ENCODE measurements around the gene NPAS3. TPM values are rescaled to one million over a fixed set of nuclear protein-coding genes. Genes with fewer than 3 reads are reported as not detected.

Gene NPAS3
- total RNA-seq, 1 experiment from 2014 or later, result 15.6 TPM

DNA sequence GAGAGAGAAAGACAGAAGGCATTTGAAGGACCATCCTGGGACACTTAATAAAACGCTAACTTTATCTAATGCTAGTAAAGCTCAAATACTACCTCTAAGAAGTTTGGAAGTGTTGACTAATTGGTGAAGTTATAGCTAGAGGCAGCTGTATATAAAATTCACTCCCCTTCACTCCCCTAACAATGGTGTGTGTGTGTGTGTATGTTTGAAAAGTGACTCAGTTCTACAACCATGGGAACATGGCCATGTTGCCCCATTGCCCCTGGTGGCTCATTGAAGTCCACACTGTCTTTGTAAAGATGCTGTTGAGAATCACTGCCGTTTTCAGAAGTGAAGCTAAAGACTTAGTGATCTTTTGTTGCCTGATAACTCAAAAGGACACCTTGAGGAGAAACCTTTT is 262.4 kb downstream of the NPAS3 start:
- ChIA-PET POLR2A (ENCODE audit: low non-redundant PET) (no interaction called here), CTCF (no interaction called here)
- H3K36me3 ChIP-seq (ENCODE audit: insufficient read depth, low read length, poor library complexity, severe bottlenecking), result no peaks in the 10 kb centered on the region
- DNase-seq (ENCODE audit: low spot score), result no peak
- H3K27ac ChIP-seq (ENCODE audit: low read depth, low read length, poor library complexity, severe bottlenecking), result no peak overlapping the region
- no peak overlapping the region for H3K4me3 ChIP-seq (ENCODE audit: low read depth, low read length, poor library complexity, severe bottlenecking)
- TF ChIP-seq EZH2 (IDR thresholded peaks at IDR 0.05; ENCODE audit: borderline replicate concordance, low read depth, low read length, poor library complexity, severe bottlenecking) (no peak), CTCF (conservative IDR thresholded peaks at IDR 0.05; ENCODE audit: low read depth, low read length) (no peak)
- H3K4me1 ChIP-seq (ENCODE audit: insufficient read depth, low read length, poor library complexity, severe bottlenecking), result no peaks in the 10 kb centered on the region
- intact Hi-C loops (cut with micrococcal nuclease; ENCODE audit: unreplicated experiment), result no loop called here
- H3K9me3 ChIP-seq (ENCODE audit: low read depth, low read length, poor library complexity, severe bottlenecking), result no peaks in the 10 kb centered on the region
- no TSS peak for BruUV-seq (replicated peaks)
- no peaks in the 10 kb centered on the region for H3K27me3 ChIP-seq (replicated peaks; ENCODE audit: insufficient read depth, low read depth, low read length, poor library complexity)

GRCh38 chr14:33206981-33207380 is 268.3 kb downstream of the NPAS3 start:
- no TSS peak for BruUV-seq (replicated peaks)
- Histone ChIP-seq H3K27ac (ENCODE audit: low read depth, low read length, poor library complexity, severe bottlenecking) (no peak overlapping the region), H3K4me1 (ENCODE audit: insufficient read depth, low read length, poor library complexity, severe bottlenecking) (peaks cover 8% of the 10 kb centered on the region), H3K27me3 (replicated peaks; ENCODE audit: insufficient read depth, low read depth, low read length, poor library complexity) (no peaks in the 10 kb centered on the region), H3K36me3 (ENCODE audit: insufficient read depth, low read length, poor library complexity, severe bottlenecking) (no peaks in the 10 kb centered on the region), H3K4me3 (ENCODE audit: low read depth, low read length, poor library complexity, severe bottlenecking) (no peak overlapping the region), H3K9me3 (ENCODE audit: low read depth, low read length, poor library complexity, severe bottlenecking) (no peaks in the 10 kb centered on the region)
- peak; percentile 35 for DNase-seq (ENCODE audit: low spot score)
- no peak for TF ChIP-seq CTCF (conservative IDR thresholded peaks at IDR 0.05; ENCODE audit: low read depth, low read length)
- no peak for TF ChIP-seq EZH2 (IDR thresholded peaks at IDR 0.05; ENCODE audit: borderline replicate concordance, low read depth, low read length, poor library complexity, severe bottlenecking)
- intact Hi-C loops (cut with micrococcal nuclease; ENCODE audit: unreplicated experiment), result no loop called here
- ChIA-PET POLR2A (ENCODE audit: low non-redundant PET) (no interaction called here), CTCF (no interaction called here)

DNA sequence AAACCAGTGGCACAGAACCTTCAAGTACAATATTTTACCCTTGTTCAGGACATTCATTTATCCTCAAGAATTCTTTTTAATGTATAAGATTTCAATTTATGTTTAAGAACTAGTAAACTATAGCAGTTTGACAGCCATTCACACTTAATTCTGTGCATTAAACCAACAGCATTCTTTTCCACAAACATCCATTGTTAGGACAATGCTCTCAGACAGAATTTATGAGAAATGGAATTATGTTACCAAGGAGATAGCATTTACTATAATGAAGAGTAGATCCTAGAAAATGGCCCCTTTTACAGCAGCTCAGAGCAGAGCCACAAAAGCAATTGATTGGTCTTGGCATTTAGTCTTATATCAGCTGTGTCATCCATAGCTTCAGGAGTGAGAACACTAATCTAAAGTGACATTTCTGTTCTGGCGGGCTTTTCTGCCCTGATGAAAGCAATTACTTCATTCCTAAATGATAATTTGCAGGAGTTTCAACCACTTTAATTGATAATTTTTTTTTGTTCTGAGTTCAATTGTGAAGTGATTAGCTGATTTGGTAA is 268.9 kb downstream of the NPAS3 start:
- Histone ChIP-seq H3K27me3 (replicated peaks; ENCODE audit: insufficient read depth, low read depth, low read length, poor library complexity) (no peaks in the 10 kb centered on the region), H3K4me1 (ENCODE audit: insufficient read depth, low read length, poor library complexity, severe bottlenecking) (peaks cover 8% of the 10 kb centered on the region), H3K27ac (ENCODE audit: low read depth, low read length, poor library complexity, severe bottlenecking) (no peak overlapping the region), H3K4me3 (ENCODE audit: low read depth, low read length, poor library complexity, severe bottlenecking) (no peak overlapping the region), H3K36me3 (ENCODE audit: insufficient read depth, low read length, poor library complexity, severe bottlenecking) (no peaks in the 10 kb centered on the region), H3K9me3 (ENCODE audit: low read depth, low read length, poor library complexity, severe bottlenecking) (no peaks in the 10 kb centered on the region)
- TF ChIP-seq EZH2 (IDR thresholded peaks at IDR 0.05; ENCODE audit: borderline replicate concordance, low read depth, low read length, poor library complexity, severe bottlenecking) (no peak), CTCF (conservative IDR thresholded peaks at IDR 0.05; ENCODE audit: low read depth, low read length) (no peak)
- ChIA-PET POLR2A (ENCODE audit: low non-redundant PET) (no interaction called here), CTCF (no interaction called here)
- DNase-seq (ENCODE audit: low spot score), result no peak
- intact Hi-C loops (cut with micrococcal nuclease; ENCODE audit: unreplicated experiment), result no loop called here
- no TSS peak for BruUV-seq (replicated peaks)
